ENCODE measurements around the gene RPTOR.

Gene RPTOR

GRCh38 chr17:80677214-80677756, 132.6 kb downstream of the RPTOR start:
- Histone ChIP-seq H3K27ac (ENCODE audit: low read length) (no peak overlapping the region), H3K9me3 (ENCODE audit: control insufficient read depth, insufficient read depth, low read length) (no peaks in the 10 kb centered on the region), H3K27me3 (ENCODE audit: control insufficient read depth, insufficient read depth, low read length) (no peaks in the 10 kb centered on the region), H3K36me3 (ENCODE audit: control insufficient read depth, insufficient read depth, low read length) (no peaks in the 10 kb centered on the region), H3K4me3 (ENCODE audit: low read length) (no peak overlapping the region), H3K4me1 (ENCODE audit: control insufficient read depth, insufficient read depth, low read length) (peaks cover 8% of the 10 kb centered on the region)
- no peak for DNase-seq (ENCODE audit: low read depth, low spot score)
- no CpG with 5 or more reads among the region's 3 CpGs for WGBS (ENCODE audit: insufficient coverage, insufficient read length)

GRCh38 chr17:80679816-80680215, 135.2 kb downstream of the RPTOR start:
- Histone ChIP-seq H3K4me3 (ENCODE audit: low read length) (no peak overlapping the region), H3K36me3 (ENCODE audit: control insufficient read depth, insufficient read depth, low read length) (no peaks in the 10 kb centered on the region; the same call in 1 of the 2 replicates), H3K9me3 (ENCODE audit: control insufficient read depth, insufficient read depth, low read length) (no peaks in the 10 kb centered on the region), H3K27me3 (ENCODE audit: control insufficient read depth, insufficient read depth, low read length) (no peaks in the 10 kb centered on the region), H3K27ac (ENCODE audit: low read length) (no peak overlapping the region), H3K4me1 (ENCODE audit: control insufficient read depth, insufficient read depth, low read length) (peaks cover 8% of the 10 kb centered on the region)
- no peak for DNase-seq (ENCODE audit: low read depth, low spot score)
- no CpG with 5 or more reads among the region's 3 CpGs for WGBS (ENCODE audit: insufficient coverage, insufficient read length)

DNA sequence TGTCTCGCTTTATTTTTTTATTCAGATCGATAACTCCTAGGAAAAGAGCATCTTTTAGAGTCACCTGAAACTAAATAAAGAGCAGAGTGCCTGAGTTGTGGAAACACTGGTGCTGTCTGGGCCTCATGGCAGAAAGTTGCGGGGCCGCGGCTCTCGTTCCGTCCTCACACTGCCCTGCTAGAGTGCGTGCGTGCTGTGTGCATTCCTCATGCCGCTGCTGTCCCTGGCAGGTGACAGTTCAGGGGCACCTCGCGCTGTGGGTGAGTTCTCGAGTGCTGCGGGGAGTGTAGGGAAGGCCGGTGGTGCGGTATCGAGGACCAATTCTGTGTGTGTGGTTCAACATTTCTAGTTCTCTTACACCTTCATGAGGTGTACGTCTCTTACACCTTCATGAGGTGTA, 136.6 kb downstream of the RPTOR start:
- H3K36me3 ChIP-seq (ENCODE audit: control insufficient read depth, insufficient read depth, low read length) = no peaks in the 10 kb centered on the region; the same call in 1 of the 2 replicates
- no peak overlapping the region for H3K27ac ChIP-seq (ENCODE audit: low read length)
- no peak for DNase-seq (ENCODE audit: low read depth, low spot score)
- no peaks in the 10 kb centered on the region for H3K9me3 ChIP-seq (ENCODE audit: control insufficient read depth, insufficient read depth, low read length)
- H3K4me3 ChIP-seq (ENCODE audit: low read length) = no peak overlapping the region
- no peaks in the 10 kb centered on the region for H3K27me3 ChIP-seq (ENCODE audit: control insufficient read depth, insufficient read depth, low read length)
- no CpG with 5 or more reads among the region's 18 CpGs for WGBS (ENCODE audit: insufficient coverage, insufficient read length)
- H3K4me1 ChIP-seq (ENCODE audit: control insufficient read depth, insufficient read depth, low read length) = peaks cover 8% of the 10 kb centered on the region

GRCh38 chr17:80682372-80682771, 137.7 kb downstream of the RPTOR start:
- H3K4me1 ChIP-seq (ENCODE audit: control insufficient read depth, insufficient read depth, low read length) = peaks cover 8% of the 10 kb centered on the region
- H3K36me3 ChIP-seq (ENCODE audit: control insufficient read depth, insufficient read depth, low read length) = no peaks in the 10 kb centered on the region; the same call in 1 of the 2 replicates
- WGBS (ENCODE audit: insufficient coverage, insufficient read length) = no CpG with 5 or more reads among the region's 6 CpGs
- no peak overlapping the region for H3K4me3 ChIP-seq (ENCODE audit: low read length)
- H3K27me3 ChIP-seq (ENCODE audit: control insufficient read depth, insufficient read depth, low read length) = no peaks in the 10 kb centered on the region
- H3K9me3 ChIP-seq (ENCODE audit: control insufficient read depth, insufficient read depth, low read length) = no peaks in the 10 kb centered on the region
- DNase-seq (ENCODE audit: low read depth, low spot score) = no peak
- no peak overlapping the region for H3K27ac ChIP-seq (ENCODE audit: low read length)

- peaks cover 6% of the 10 kb centered on the region for H3K4me1 ChIP-seq (ENCODE audit: control insufficient read depth, insufficient read depth, low read length)
- H3K9me3 ChIP-seq (ENCODE audit: control insufficient read depth, insufficient read depth, low read length) = no peaks in the 10 kb centered on the region
- no peak overlapping the region for H3K4me3 ChIP-seq (ENCODE audit: low read length)
- no peak overlapping the region for H3K27ac ChIP-seq (ENCODE audit: low read length)
- H3K27me3 ChIP-seq (ENCODE audit: control insufficient read depth, insufficient read depth, low read length) = no peaks in the 10 kb centered on the region
- no CpG with 5 or more reads among the region's 10 CpGs for WGBS (ENCODE audit: insufficient coverage, insufficient read length)
- no peak for DNase-seq (ENCODE audit: low read depth, low spot score)
- no peaks in the 10 kb centered on the region; the same call in 1 of the 2 replicates for H3K36me3 ChIP-seq (ENCODE audit: control insufficient read depth, insufficient read depth, low read length)
Observed at GRCh38 chr17:80683625-80684104, 139.0 kb downstream of the RPTOR start.

DNA sequence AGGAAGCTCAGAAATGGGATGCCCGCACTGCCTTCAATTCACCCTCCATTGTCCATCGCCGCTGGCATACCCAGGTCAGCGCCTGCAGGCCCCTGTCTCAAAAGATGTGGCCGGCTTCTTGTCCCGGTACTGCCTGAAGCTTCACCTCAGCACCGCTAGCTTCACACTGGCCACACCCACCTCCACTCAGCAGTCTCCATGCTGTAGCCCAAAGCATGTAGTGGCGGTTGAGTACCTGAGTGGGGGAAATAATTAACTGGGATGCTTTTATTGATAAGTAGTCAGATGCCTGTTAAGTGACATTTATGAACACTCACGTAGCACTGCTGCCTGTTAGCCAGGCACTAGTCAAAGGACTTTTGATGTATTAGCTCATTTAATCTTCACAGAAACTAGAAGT, 143.2 kb downstream of the RPTOR start:
- Histone ChIP-seq H3K27me3 (ENCODE audit: control insufficient read depth, insufficient read depth, low read length) (no peaks in the 10 kb centered on the region), H3K4me3 (ENCODE audit: low read length) (no peak overlapping the region), H3K9me3 (ENCODE audit: control insufficient read depth, insufficient read depth, low read length) (no peaks in the 10 kb centered on the region), H3K27ac (ENCODE audit: low read length) (no peak overlapping the region), H3K36me3 (ENCODE audit: control insufficient read depth, insufficient read depth, low read length) (no peaks in the 10 kb centered on the region; the same call in 1 of the 2 replicates), H3K4me1 (ENCODE audit: control insufficient read depth, insufficient read depth, low read length) (no peaks in the 10 kb centered on the region)
- WGBS (ENCODE audit: insufficient coverage, insufficient read length) = no CpG with 5 or more reads among the region's 9 CpGs
- no peak for DNase-seq (ENCODE audit: low read depth, low spot score)

- no peak overlapping the region for H3K4me3 ChIP-seq (ENCODE audit: low read length)
- no peak overlapping the region for H3K27ac ChIP-seq (ENCODE audit: low read length)
- H3K27me3 ChIP-seq (ENCODE audit: control insufficient read depth, insufficient read depth, low read length) = no peaks in the 10 kb centered on the region
- no peak for DNase-seq (ENCODE audit: low read depth, low spot score)
- H3K9me3 ChIP-seq (ENCODE audit: control insufficient read depth, insufficient read depth, low read length) = no peaks in the 10 kb centered on the region
- WGBS (ENCODE audit: insufficient coverage, insufficient read length) = no CpG with 5 or more reads among the region's 13 CpGs
- no peaks in the 10 kb centered on the region for H3K36me3 ChIP-seq (ENCODE audit: control insufficient read depth, insufficient read depth, low read length)
- H3K4me1 ChIP-seq (ENCODE audit: control insufficient read depth, insufficient read depth, low read length) = 0 out of 2 replicates have a peak, but pooled peaks cover 2% of the 10 kb centered on the region
Observed at GRCh38 chr17:80689129-80689619, 144.5 kb downstream of the RPTOR start.

GRCh38 chr17:80691784-80692183, 147.1 kb downstream of the RPTOR start:
- WGBS (ENCODE audit: insufficient coverage, insufficient read length) = no CpG with 5 or more reads among the region's 10 CpGs
- DNase-seq (ENCODE audit: low read depth, low spot score) = no peak
- Histone ChIP-seq H3K36me3 (ENCODE audit: control insufficient read depth, insufficient read depth, low read length) (no peaks in the 10 kb centered on the region), H3K9me3 (ENCODE audit: control insufficient read depth, insufficient read depth, low read length) (no peaks in the 10 kb centered on the region), H3K27ac (ENCODE audit: low read length) (no peak overlapping the region), H3K4me3 (ENCODE audit: low read length) (no peak overlapping the region), H3K4me1 (ENCODE audit: control insufficient read depth, insufficient read depth, low read length) (peaks cover 4% of the 10 kb centered on the region), H3K27me3 (ENCODE audit: control insufficient read depth, insufficient read depth, low read length) (no peaks in the 10 kb centered on the region)

DNA sequence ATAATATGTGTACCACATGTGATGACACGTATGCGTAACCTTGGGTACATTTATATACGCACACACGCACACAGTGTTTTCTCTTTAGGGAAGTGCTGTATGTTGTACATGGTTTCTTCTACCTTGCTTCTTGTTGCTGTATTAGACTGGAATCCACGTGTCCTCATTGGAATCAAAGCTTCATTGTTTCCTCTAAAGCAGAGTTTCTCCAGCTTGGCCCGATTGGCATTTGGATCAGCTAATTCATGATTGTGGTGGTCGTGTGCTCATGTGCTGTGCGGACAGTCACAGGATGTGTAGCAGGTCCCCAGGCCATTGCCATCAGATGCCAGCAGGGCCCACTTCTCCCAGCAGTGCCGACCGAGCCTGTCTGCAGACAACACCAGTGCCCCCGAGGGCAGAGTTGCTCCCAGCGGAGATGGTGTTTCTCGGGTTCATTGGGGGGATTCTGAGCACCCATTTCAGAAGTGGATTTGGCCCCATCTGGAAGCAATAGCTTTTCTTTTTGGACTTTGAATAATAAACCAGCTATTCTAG, 148.4 kb downstream of the RPTOR start:
- H3K27me3 ChIP-seq (ENCODE audit: control insufficient read depth, insufficient read depth, low read length) = no peaks in the 10 kb centered on the region
- no peak overlapping the region for H3K4me3 ChIP-seq (ENCODE audit: low read length)
- H3K9me3 ChIP-seq (ENCODE audit: control insufficient read depth, insufficient read depth, low read length) = no peaks in the 10 kb centered on the region
- no peaks in the 10 kb centered on the region for H3K36me3 ChIP-seq (ENCODE audit: control insufficient read depth, insufficient read depth, low read length)
- peaks cover 5% of the 10 kb centered on the region for H3K4me1 ChIP-seq (ENCODE audit: control insufficient read depth, insufficient read depth, low read length)
- H3K27ac ChIP-seq (ENCODE audit: low read length) = no peak overlapping the region
- DNase-seq (ENCODE audit: low read depth, low spot score) = no peak
- WGBS (ENCODE audit: insufficient coverage, insufficient read length) = no CpG with 5 or more reads among the region's 13 CpGs

- peaks cover 7% of the 10 kb centered on the region for H3K4me1 ChIP-seq (ENCODE audit: control insufficient read depth, insufficient read depth, low read length)
- H3K36me3 ChIP-seq (ENCODE audit: control insufficient read depth, insufficient read depth, low read length) = no peaks in the 10 kb centered on the region
- DNase-seq (ENCODE audit: low read depth, low spot score) = no peak
- H3K27me3 ChIP-seq (ENCODE audit: control insufficient read depth, insufficient read depth, low read length) = no peaks in the 10 kb centered on the region
- H3K27ac ChIP-seq (ENCODE audit: low read length) = no peak overlapping the region
- H3K4me3 ChIP-seq (ENCODE audit: low read length) = no peak overlapping the region
- no peaks in the 10 kb centered on the region for H3K9me3 ChIP-seq (ENCODE audit: control insufficient read depth, insufficient read depth, low read length)
- no CpG with 5 or more reads among the region's 12 CpGs for WGBS (ENCODE audit: insufficient coverage, insufficient read length)
Observed at GRCh38 chr17:80693511-80693910, 148.9 kb downstream of the RPTOR start.
